HG02588 (cell line): ENCODE data around the gene C16orf89.
"Not testable (repeated sequence)": the region's sequence is repeated elsewhere in the genome, so short reads cannot be mapped to it uniquely, and the experiment has no call there.

Experiments
- ATAC-seq: cut with Tn5 transposase; IDR thresholded peaks from one replicate; pipeline ENCODE4 v1.9.1; 2021; ENCODE audit warnings: mild to moderate bottlenecking, moderate library complexity; ENCODE audit not compliant: unreplicated experiment

The C16orf89 gene

GRCh38 chr16:5065813-5066212 is at the start of gene C16orf89:
C16orf89 (minus strand) TSS chr16:5065956; CDS start chr16:5065908, 48 bp downstream.
- no peak for ATAC-seq

- ATAC-seq, result not testable (repeated sequence)
Observed at GRCh38 chr16:5110933-5111332, 45.2 kb upstream of the C16orf89 start.

GRCh38 chr16:5108505-5109158 is 42.9 kb upstream of the C16orf89 start:
- no peak for ATAC-seq

GRCh38 chr16:5105039-5105438 is 39.3 kb upstream of the C16orf89 start:
- ATAC-seq, result not testable (repeated sequence)

- not testable (repeated sequence) for ATAC-seq
Observed at GRCh38 chr16:5103296-5104032, 37.7 kb upstream of the C16orf89 start.

GRCh38 chr16:5099174-5099573 is 33.4 kb upstream of the C16orf89 start:
- not testable (repeated sequence) for ATAC-seq

- peak; percentile 71 for ATAC-seq
Observed at GRCh38 chr16:5098221-5099159, 32.7 kb upstream of the C16orf89 start.

GRCh38 chr16:5097470-5098220 is 31.9 kb upstream of the C16orf89 start, which contains the start of gene EEF2KMT:
EEF2KMT (minus strand) TSS chr16:5097795; CDS start chr16:5097739, 56 bp downstream.
- peak; percentile 98 for ATAC-seq

- not testable (repeated sequence) for ATAC-seq
Observed at GRCh38 chr16:5097061-5097469, 31.3 kb upstream of the C16orf89 start.

- ATAC-seq, result not testable (repeated sequence)
Observed at GRCh38 chr16:5096437-5097060, 30.8 kb upstream of the C16orf89 start.

- ATAC-seq, result not testable (repeated sequence)
Observed at GRCh38 chr16:5095145-5095830, 29.5 kb upstream of the C16orf89 start.

- not testable (repeated sequence) for ATAC-seq
Observed at GRCh38 chr16:5093746-5094145, 28.0 kb upstream of the C16orf89 start.

GRCh38 chr16:5093081-5093480 is 27.3 kb upstream of the C16orf89 start:
- not testable (repeated sequence) for ATAC-seq

GRCh38 chr16:5090592-5090991 is 24.8 kb upstream of the C16orf89 start:
- ATAC-seq, result not testable (repeated sequence)

- ATAC-seq, result not testable (repeated sequence)
Observed at GRCh38 chr16:5089911-5090555, 24.3 kb upstream of the C16orf89 start.

- not testable (repeated sequence) for ATAC-seq
Observed at GRCh38 chr16:5088936-5089335, 23.2 kb upstream of the C16orf89 start.

- ATAC-seq, result not testable (repeated sequence)
Observed at GRCh38 chr16:5088086-5088790, 22.5 kb upstream of the C16orf89 start.

- ATAC-seq, result not testable (repeated sequence)
Observed at GRCh38 chr16:5085716-5086115, 20.0 kb upstream of the C16orf89 start.
